Measurements from ENCODE around the gene KCNJ12. TPM values are rescaled to one million over a fixed set of nuclear protein-coding genes. Genes with fewer than 3 reads are reported as not detected.
"Not testable (repeated sequence)": the region's sequence is repeated elsewhere in the genome, so short reads cannot be mapped to it uniquely, and the experiment has no call there.

KCNJ12 gene
- 3.9 and 4.9 TPM in 2 replicates for total RNA-seq (2014; rRNA removed; shearing (Covaris generic))

DNA sequence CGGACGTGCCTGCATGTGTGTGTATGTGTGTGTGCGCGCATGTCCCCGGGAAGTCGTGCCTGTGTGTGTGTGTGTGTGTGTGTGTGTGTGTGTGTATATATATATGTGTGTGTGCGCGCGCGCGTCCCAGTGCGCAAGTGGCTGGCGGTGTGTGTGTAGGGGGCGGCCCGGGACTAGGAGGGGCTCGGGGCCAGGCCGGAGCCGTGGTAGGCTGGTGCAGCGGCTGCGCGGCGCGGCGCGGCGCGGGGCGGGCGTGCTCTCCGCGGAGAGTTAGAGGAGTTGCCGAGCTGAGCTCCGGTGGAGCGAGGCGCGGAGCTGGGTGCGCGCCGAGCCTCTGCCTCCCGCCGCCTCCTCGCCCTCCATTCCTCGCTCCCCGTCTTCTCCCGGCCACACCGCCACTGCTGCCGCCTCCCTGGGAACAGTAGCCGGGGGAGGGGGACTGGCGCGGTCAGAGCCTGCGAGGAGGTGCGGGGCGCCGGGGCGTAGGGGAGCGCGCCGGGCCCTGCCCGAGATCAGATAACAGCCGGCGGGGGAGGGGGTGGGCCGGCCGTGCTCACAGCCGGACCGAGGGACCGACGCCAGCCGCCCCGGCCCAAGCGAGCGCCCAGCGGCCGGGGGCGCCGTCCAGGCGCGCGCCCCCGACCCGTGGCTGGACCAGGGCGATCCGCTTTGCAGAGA lies at the start of gene KCNJ12:
Gene KCNJ12, plus strand, starts transcription at position 277 of the 678 bp plus-strand sequence. CDS start 38,986 bp downstream, outside the sequence.
- in situ Hi-C loops (cut with HindIII; ENCODE audit: low sequenced_read_pairs) = no loop called here
- peak; percentile 65 for DNase-seq (ENCODE audit: low spot score)

GRCh38 chr17:21327921-21328320 lies 48.2 kb upstream of the KCNJ12 start:
- in situ Hi-C loops (cut with HindIII; ENCODE audit: low sequenced_read_pairs); DNase-seq (ENCODE audit: low spot score): not testable (repeated sequence)

- in situ Hi-C loops (cut with HindIII; ENCODE audit: low sequenced_read_pairs); DNase-seq (ENCODE audit: low spot score): not testable (repeated sequence)
These were observed 47.4 kb upstream of the KCNJ12 start for GRCh38 chr17:21328778-21329177.

- no peak for DNase-seq (ENCODE audit: low spot score)
- in situ Hi-C loops (cut with HindIII; ENCODE audit: low sequenced_read_pairs) = no loop called here
These were observed 45.6 kb upstream of the KCNJ12 start for GRCh38 chr17:21330436-21331160.

DNA sequence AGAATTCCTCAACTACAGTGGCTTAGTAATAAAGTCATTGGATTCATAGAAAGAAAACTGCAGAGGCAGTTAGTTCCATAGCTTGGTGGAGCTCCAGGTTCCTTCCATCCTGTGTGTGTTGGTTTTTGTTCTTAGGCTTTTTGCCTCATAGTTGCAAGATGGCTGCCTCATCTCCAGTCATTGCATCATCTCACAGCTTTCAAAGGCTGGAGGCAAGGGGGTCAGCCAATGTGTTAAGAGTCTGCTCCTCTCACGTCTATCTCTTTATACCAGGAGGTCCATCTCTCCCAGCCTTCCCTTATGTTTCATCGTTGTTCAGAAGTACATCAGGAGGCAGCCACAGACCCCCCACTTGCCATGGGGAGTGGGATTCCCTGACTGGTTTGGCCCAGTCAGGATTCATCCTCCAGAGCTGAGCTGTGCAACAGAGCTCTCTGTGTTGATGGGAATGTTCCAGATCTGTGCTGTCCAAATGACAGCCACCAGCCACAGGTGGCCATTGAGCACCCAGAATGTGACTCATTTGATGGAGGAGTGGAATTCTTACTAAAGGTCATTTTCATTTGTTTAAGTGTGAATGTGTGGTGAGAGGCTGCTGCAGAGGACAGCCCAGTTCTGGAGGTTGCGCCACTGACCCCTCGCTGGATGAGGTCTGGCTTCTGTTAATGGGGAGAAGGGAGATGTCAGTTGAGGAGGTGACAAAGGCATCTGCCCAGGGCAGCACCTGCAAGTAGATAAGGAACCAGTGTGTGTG lies 39.4 kb upstream of the KCNJ12 start:
- in situ Hi-C loops (cut with HindIII; ENCODE audit: low sequenced_read_pairs); DNase-seq (ENCODE audit: low spot score): not testable (repeated sequence)

DNA sequence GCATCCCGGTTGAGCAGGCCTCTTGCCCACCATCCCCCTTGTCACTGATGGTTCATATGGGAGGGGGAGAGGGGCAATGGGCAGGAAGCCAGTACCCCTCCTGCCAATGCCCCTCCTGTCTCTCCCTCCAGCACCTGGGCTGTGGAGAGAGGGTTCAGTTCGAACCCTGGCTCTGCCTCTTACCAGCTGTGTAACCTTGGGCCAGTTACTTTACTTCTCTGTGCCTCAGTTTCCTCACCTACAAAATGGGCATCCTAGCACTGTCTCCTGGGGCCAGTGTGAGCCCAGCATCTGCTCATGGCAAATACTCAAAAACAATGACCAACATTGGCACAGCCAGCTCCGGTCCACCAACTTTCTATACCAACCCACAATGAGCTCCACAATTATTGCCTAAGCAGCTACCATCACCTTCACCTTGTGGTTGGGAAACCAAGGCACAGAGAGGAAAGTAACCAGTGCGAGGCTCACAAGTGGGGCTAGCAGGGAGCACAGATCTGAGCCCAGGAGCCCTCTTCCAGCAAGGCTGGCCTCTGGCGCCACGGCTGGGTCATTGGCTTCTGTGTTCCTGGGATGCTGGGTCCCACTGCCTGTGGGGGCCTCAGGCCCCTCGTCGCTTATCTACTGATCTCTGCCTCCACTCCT lies 38.1 kb upstream of the KCNJ12 start:
- DNase-seq (ENCODE audit: low spot score); in situ Hi-C loops (cut with HindIII; ENCODE audit: low sequenced_read_pairs): not testable (repeated sequence)

DNA sequence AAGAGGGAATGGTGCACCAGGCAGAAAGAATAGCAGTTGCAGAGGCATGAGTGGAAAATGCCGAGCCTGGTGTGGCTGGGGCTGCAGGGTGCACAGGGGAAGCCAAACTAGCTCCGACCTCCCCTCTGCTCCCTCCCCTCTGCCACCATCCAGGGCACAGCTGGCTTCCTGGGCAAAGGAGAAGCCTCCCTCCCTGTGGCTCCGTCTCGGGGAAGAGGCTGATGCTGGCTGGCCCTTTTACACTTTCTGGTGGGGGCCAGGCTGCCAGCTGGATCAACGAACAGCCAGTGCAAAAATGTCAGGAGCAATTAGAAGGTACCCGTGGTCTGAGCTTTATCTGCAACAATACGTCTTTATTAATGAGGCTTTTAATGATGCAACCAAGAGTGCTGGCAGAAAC lies 37.1 kb upstream of the KCNJ12 start:
- in situ Hi-C loops (cut with HindIII; ENCODE audit: low sequenced_read_pairs) = no loop called here
- DNase-seq (ENCODE audit: low spot score) = no peak

- in situ Hi-C loops (cut with HindIII; ENCODE audit: low sequenced_read_pairs); DNase-seq (ENCODE audit: low spot score): not testable (repeated sequence)
These were observed 36.6 kb upstream of the KCNJ12 start for GRCh38 chr17:21339571-21339970.

GRCh38 chr17:21340407-21340806 lies 35.8 kb upstream of the KCNJ12 start:
- in situ Hi-C loops (cut with HindIII; ENCODE audit: low sequenced_read_pairs); DNase-seq (ENCODE audit: low spot score): not testable (repeated sequence)

DNA sequence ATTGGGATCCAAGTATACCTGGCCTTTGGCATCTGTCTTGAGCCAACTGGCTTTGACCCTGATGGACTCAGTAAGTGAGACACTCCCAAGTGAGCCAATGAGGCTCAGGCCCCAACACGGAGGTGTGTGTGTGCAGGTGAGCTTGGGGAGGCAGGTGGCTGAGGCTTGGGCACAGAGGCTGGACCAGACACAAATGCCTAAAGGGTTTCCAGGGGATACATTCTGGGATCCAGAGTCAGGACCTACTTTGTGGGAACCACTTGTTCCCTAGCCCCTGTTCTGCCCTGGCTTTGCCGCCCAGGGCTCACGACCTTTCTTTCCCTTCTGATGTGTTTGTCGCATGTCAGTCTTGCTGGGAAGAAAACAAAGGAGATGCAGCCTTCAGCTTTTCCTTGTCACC lies 34.9 kb upstream of the KCNJ12 start:
- DNase-seq (ENCODE audit: low spot score); in situ Hi-C loops (cut with HindIII; ENCODE audit: low sequenced_read_pairs): not testable (repeated sequence)

DNA sequence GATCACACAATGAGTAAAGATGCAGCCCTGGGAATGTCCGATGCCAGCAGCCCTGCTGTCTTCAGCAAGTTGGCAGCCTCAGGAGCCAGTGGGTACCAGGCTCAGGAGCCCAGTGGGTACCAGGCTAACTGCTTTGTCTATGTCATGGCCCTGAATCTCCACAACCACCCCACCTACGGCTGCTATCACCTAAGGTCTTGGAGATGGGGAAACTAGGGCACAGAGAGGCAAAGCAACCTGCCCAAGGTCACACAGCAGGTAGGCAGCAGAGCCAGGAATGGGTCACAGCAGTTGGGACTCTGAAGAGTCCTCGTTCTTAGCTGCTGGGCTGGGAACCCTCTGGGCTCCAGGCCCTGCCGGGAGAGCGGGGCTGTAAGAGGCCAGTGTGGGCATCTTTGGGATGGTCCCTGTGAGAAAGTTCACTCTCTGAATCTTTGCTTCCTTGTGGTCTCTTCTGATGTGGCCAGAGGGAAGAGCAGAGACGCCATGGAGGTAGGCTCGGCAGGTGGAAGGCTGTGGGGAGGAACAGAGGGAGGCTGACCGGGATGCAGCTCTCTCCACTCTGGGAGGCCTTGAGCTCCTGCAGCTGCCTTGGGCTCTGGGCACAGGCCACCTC lies 34.1 kb upstream of the KCNJ12 start:
- in situ Hi-C loops (cut with HindIII; ENCODE audit: low sequenced_read_pairs); DNase-seq (ENCODE audit: low spot score): not testable (repeated sequence)

DNA sequence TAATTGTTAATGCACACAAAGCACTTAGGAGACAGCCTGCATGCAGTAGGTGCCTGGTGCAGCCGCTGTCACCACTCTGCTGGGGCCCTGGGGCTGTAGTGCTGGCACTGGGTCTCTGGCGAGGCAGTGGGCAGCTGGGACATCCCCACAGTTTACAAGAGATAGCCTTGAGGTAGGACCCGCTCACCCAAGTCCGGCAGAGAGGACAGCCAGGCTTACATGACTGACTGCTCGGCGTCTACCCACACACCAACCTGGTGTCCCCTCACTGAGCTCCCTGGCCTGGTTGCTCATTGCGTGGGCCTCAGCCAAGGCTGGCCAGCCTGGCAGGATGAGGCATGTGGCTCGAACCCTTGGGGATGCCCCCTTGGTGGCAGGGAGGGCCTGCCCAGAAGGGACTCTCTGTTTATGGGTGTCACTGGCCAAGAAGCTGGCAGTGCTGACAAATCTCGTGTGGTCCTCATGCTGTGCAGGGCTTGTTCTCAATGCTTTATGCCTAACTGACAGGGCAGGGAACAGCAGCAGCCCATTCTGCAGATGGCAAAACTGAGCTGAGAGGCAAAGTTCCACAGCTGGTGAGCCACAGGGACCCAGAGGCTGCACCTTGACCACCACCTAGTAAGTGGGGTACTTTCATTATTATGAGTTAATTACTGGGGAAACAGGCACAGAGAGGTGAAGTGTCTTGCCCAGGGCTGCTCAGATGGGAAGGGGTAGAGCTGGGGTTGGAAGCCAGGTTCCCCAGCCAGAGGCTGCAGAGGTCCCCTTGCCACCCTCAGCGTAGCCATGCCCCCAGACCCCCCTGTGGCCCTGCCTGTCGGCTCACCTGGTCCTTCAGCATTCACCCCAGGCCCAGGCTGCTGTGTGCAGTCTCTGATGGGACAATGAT lies 32.9 kb upstream of the KCNJ12 start:
- DNase-seq (ENCODE audit: low spot score); in situ Hi-C loops (cut with HindIII; ENCODE audit: low sequenced_read_pairs): not testable (repeated sequence)

- in situ Hi-C loops (cut with HindIII; ENCODE audit: low sequenced_read_pairs); DNase-seq (ENCODE audit: low spot score): not testable (repeated sequence)
These were observed 31.4 kb upstream of the KCNJ12 start for GRCh38 chr17:21344801-21345200.

GRCh38 chr17:21345236-21345635 lies 30.9 kb upstream of the KCNJ12 start:
- no peak for DNase-seq (ENCODE audit: low spot score)
- in situ Hi-C loops (cut with HindIII; ENCODE audit: low sequenced_read_pairs) = no loop called here

DNA sequence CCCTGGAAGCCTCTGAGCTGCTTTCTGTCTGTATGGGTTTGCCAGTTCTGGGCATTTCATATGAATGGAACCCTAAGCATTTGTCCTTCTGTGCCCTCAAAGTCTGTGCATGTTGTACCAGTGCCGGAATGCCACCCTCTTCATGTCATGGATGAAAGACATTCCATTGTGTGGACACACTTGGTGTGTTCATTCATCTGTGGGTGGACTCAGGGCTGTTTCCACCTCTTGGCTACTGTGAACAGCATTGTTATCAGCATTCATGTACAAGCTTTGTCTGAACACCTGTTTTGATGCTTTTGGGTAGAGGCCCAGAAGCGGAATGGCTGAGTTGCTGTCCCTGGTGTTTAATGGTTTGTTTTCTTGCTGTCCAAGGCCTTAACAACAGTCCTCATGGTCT lies 30.1 kb upstream of the KCNJ12 start:
- in situ Hi-C loops (cut with HindIII; ENCODE audit: low sequenced_read_pairs) = not testable (repeated sequence)

GRCh38 chr17:21346651-21347250 lies 29.4 kb upstream of the KCNJ12 start:
- in situ Hi-C loops (cut with HindIII; ENCODE audit: low sequenced_read_pairs); DNase-seq (ENCODE audit: low spot score): not testable (repeated sequence)

More for the DNA sequence above, 30.1 kb upstream of the KCNJ12 start:
- DNase-seq (ENCODE audit: low spot score) = not testable (repeated sequence)

GRCh38 chr17:21347660-21348059 lies 28.5 kb upstream of the KCNJ12 start:
- DNase-seq (ENCODE audit: low spot score); in situ Hi-C loops (cut with HindIII; ENCODE audit: low sequenced_read_pairs): not testable (repeated sequence)

Data from G401 (cell line).